ENCODE data around the gene MAST3. TPM values are rescaled to one million over a fixed set of nuclear protein-coding genes. Genes with fewer than 3 reads are reported as not detected.
A peak's percentile ranks its signal among the peaks of the same experiment; 100 is the strongest.

MAST3 gene
- total RNA-seq, 4 donors from 2014 or later: 27.2 to 53.5 (median 32.7) TPM

DNA sequence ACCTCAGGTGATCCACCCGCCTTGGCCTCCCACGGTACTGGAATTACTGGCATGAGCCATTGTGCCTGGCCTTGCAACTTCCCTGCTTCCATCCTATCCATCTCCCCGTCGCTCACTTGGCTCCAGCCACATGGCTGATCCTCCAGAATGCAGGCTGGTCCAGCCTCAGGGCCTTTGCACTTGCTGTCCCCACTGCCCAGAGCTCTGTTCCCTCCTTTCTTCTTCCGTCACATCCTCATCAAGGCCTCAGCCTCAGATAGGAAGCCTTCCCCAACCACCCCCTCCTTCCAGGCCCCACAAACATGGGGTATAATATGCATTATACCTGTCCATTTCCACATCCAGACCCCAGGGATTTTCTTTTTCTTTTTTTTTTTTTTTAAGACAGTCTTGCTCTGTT is 16.2 kb downstream of the MAST3 start:
- no peak for DNase-seq
- no peaks in the 10 kb centered on the region for H3K36me3 ChIP-seq
- in situ Hi-C loops (cut with MboI; ENCODE audit: low pct_ligation_motif_present in 1 of 4, low pct_unique_long_range_greater_than_20kb in 1 of 4, low sequenced_read_pairs in 3 of 4): no loop called here
- peaks cover 20 to 47% (median 32%) of the 10 kb centered on the region in 4 donors for H3K4me1 ChIP-seq
- intact Hi-C loops (cut with DNase I; ENCODE audit: low total_unique reads): loop anchor here (5.0 kb wide), 2 partner anchors 48 to 138 kb away; no protein-coding TSS in a partner anchor
- H3K27me3 ChIP-seq: no peaks in the 10 kb centered on the region
- H3K27ac ChIP-seq: no peak overlapping the region
- 95 to 100% methylated on average over 3 to 5 of the region's 5 CpGs for WGBS, 2 donors (ENCODE audit: low coverage in 1 of 2)
- no peaks in the 10 kb centered on the region for H3K9me3 ChIP-seq
- TF ChIP-seq CTCF (IDR thresholded peaks at IDR 0.05) (no peak), EP300 (IDR thresholded peaks at IDR 0.05; ENCODE audit: low read depth) (no peak), POLR2A (IDR thresholded peaks at IDR 0.05) (no peak), POLR2AphosphoS5 (IDR thresholded peaks at IDR 0.05) (no peak)
- H3K4me3 ChIP-seq: no peak overlapping the region

GRCh38 chr19:18114483-18114882 is 16.9 kb downstream of the MAST3 start:
- H3K36me3 ChIP-seq: no peaks in the 10 kb centered on the region
- no peak overlapping the region for H3K27ac ChIP-seq
- H3K9me3 ChIP-seq: no peaks in the 10 kb centered on the region
- intact Hi-C loops (cut with DNase I; ENCODE audit: low total_unique reads): loop anchor here (5.0 kb wide), 2 partner anchors 48 to 138 kb away; no protein-coding TSS in a partner anchor
- H3K4me3 ChIP-seq: no peak overlapping the region
- H3K4me1 ChIP-seq: peaks cover 20 to 45% (median 29%) of the 10 kb centered on the region in 4 donors
- in situ Hi-C loops (cut with MboI; ENCODE audit: low pct_ligation_motif_present in 1 of 4, low pct_unique_long_range_greater_than_20kb in 1 of 4, low sequenced_read_pairs in 3 of 4): no loop called here
- no peak for DNase-seq
- H3K27me3 ChIP-seq: no peaks in the 10 kb centered on the region
- TF ChIP-seq CTCF (IDR thresholded peaks at IDR 0.05) (no peak), POLR2AphosphoS5 (IDR thresholded peaks at IDR 0.05) (no peak), EP300 (IDR thresholded peaks at IDR 0.05; ENCODE audit: low read depth) (no peak), POLR2A (IDR thresholded peaks at IDR 0.05) (no peak)
- 86 to 94% methylated on average over 2 to 4 of the region's 4 CpGs for WGBS, 2 donors (ENCODE audit: low coverage in 1 of 2)

DNA sequence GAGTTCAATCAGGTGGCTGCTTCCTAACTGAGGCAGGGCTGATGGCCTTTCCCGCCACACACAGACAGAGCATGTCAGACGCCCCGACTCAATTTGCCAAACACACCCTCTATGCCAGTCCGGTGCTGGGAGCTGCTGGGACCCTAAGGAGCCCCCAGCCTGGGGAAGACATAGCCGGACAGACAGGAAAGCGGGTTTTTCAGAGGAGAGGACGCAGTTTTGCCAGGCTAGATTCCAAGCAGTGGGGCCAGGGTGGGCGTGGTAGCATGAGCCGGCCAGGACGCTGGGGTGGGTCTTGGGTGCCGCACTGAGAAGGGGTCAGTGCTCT is 19.8 kb downstream of the MAST3 start:
- H3K27ac ChIP-seq: peak overlapping the region; percentile 13 to 83 (median 38)
- peaks cover 10 to 29% (median 18%) of the 10 kb centered on the region in 4 donors for H3K4me1 ChIP-seq
- no peaks in the 10 kb centered on the region for H3K9me3 ChIP-seq
- in situ Hi-C loops (cut with MboI; ENCODE audit: low pct_ligation_motif_present in 1 of 4, low pct_unique_long_range_greater_than_20kb in 1 of 4, low sequenced_read_pairs in 3 of 4) (no loop called here), intact Hi-C loops (cut with DNase I; ENCODE audit: low total_unique reads) (no loop called here)
- DNase-seq: no peak
- no peak for TF ChIP-seq CTCF (IDR thresholded peaks at IDR 0.05)
- no peak for TF ChIP-seq EP300 (IDR thresholded peaks at IDR 0.05; ENCODE audit: low read depth)
- TF ChIP-seq POLR2A (IDR thresholded peaks at IDR 0.05): no peak
- no peak for TF ChIP-seq POLR2AphosphoS5 (IDR thresholded peaks at IDR 0.05)
- H3K36me3 ChIP-seq: no peaks in the 10 kb centered on the region
- peak overlapping the region in 2 of 4 donors; percentile 75 to 93 for H3K4me3 ChIP-seq
- 27% methylated on average over 11 of the region's 11 CpGs; no CpG with 5 or more reads in 1 of the 2 donors for WGBS, 2 donors (ENCODE audit: low coverage in 1 of 2)
- H3K27me3 ChIP-seq: no peaks in the 10 kb centered on the region

- peaks cover 10 to 24% (median 18%) of the 10 kb centered on the region in 4 donors for H3K4me1 ChIP-seq
- in situ Hi-C loops (cut with MboI; ENCODE audit: low pct_ligation_motif_present in 1 of 4, low pct_unique_long_range_greater_than_20kb in 1 of 4, low sequenced_read_pairs in 3 of 4) (no loop called here), intact Hi-C loops (cut with DNase I; ENCODE audit: low total_unique reads) (no loop called here)
- no peaks in the 10 kb centered on the region for H3K27me3 ChIP-seq
- peak overlapping the region; percentile 66 to 93 (median 77) for H3K4me3 ChIP-seq
- H3K27ac ChIP-seq: peak overlapping the region; percentile 80 to 85 (median 83)
- TF ChIP-seq EP300 (IDR thresholded peaks at IDR 0.05; ENCODE audit: low read depth) (no peak), POLR2A (IDR thresholded peaks at IDR 0.05) (no peak), CTCF (IDR thresholded peaks at IDR 0.05) (no peak), POLR2AphosphoS5 (IDR thresholded peaks at IDR 0.05) (no peak)
- 1% methylated on average over 33 of the region's 86 CpGs; no CpG with 5 or more reads in 1 of the 2 donors for WGBS, 2 donors (ENCODE audit: low coverage in 1 of 2)
- H3K36me3 ChIP-seq: no peaks in the 10 kb centered on the region
- DNase-seq: peak; percentile 95
- no peaks in the 10 kb centered on the region for H3K9me3 ChIP-seq
These were observed 20.3 kb downstream of the MAST3 start for GRCh38 chr19:18117692-18118378.

Data from transverse colon (tissue), 4 donors.